G401.6 (cell line): Measurements from ENCODE around the gene OR10Z1.

ENCODE experiments used
- FAIRE-seq: peaks from 2 replicates; lab custom pipeline; 2012; peaks lifted over from hg19 to GRCh38; lab: Jason Lieb, UNC

The OR10Z1 gene

GRCh38 chr1:158604968-158605367 is at the start of gene OR10Z1:
Gene OR10Z1 (plus strand): TSS chr1:158605268. CDS start chr1:158606439, 1,171 bp downstream.
- no peak for FAIRE-seq

- FAIRE-seq = no peak
Observed at GRCh38 chr1:158559696-158560095, 45.4 kb upstream of the OR10Z1 start.

- no peak for FAIRE-seq
Observed at GRCh38 chr1:158563853-158564252, 41.2 kb upstream of the OR10Z1 start.

- no peak for FAIRE-seq
Observed at GRCh38 chr1:158564608-158565007, 40.5 kb upstream of the OR10Z1 start.

- no peak for FAIRE-seq
Observed at GRCh38 chr1:158570480-158570879, 34.6 kb upstream of the OR10Z1 start, which contains the start of gene OR6P1. Gene OR6P1 (minus strand): TSS chr1:158570580. CDS start chr1:158563604, 6,976 bp downstream.

- no peak for FAIRE-seq
Observed at GRCh38 chr1:158572226-158572625, 32.8 kb upstream of the OR10Z1 start.

GRCh38 chr1:158577561-158577960 is 27.5 kb upstream of the OR10Z1 start:
- no peak for FAIRE-seq

- no peak for FAIRE-seq
Observed at GRCh38 chr1:158579733-158580132, 25.3 kb upstream of the OR10Z1 start, which contains the start of gene OR10X1. Gene OR10X1 (minus strand): TSS chr1:158579899. CDS start chr1:158579899, 0 bp downstream.

GRCh38 chr1:158583962-158584361 is 21.1 kb upstream of the OR10Z1 start:
- FAIRE-seq = no peak

GRCh38 chr1:158586942-158587341 is 18.1 kb upstream of the OR10Z1 start:
- FAIRE-seq = no peak

GRCh38 chr1:158600735-158601134 is 4.3 kb upstream of the OR10Z1 start:
- FAIRE-seq = no peak

- no peak for FAIRE-seq
Observed at GRCh38 chr1:158607296-158607695, 2.2 kb downstream of the OR10Z1 start.

GRCh38 chr1:158611916-158612315 is 6.8 kb downstream of the OR10Z1 start:
- FAIRE-seq = no peak

- FAIRE-seq = no peak
Observed at GRCh38 chr1:158613764-158614163, 8.7 kb downstream of the OR10Z1 start.

GRCh38 chr1:158638146-158638545 is 33.1 kb downstream of the OR10Z1 start:
- no peak for FAIRE-seq

GRCh38 chr1:158638904-158639303 is 33.8 kb downstream of the OR10Z1 start:
- FAIRE-seq = no peak

GRCh38 chr1:158644449-158644848 is 39.4 kb downstream of the OR10Z1 start:
- no peak for FAIRE-seq

GRCh38 chr1:158646465-158646864 is 41.4 kb downstream of the OR10Z1 start:
- no peak for FAIRE-seq

GRCh38 chr1:158649052-158649451 is 44.0 kb downstream of the OR10Z1 start:
- FAIRE-seq = no peak

- no peak for FAIRE-seq
Observed at GRCh38 chr1:158652721-158653334, 47.8 kb downstream of the OR10Z1 start.

- no peak for FAIRE-seq
Observed at GRCh38 chr1:158654086-158654485, 49.0 kb downstream of the OR10Z1 start.

GRCh38 chr1:158654571-158654970 is 49.5 kb downstream of the OR10Z1 start:
- no peak for FAIRE-seq
